Neural crest cell (in vitro differentiated cells): ENCODE measurements around the gene LEMD1. TPM values are rescaled to one million over a fixed set of nuclear protein-coding genes. Genes with fewer than 3 reads are reported as not detected.

Experiments used
- DNase-seq: peaks from one replicate; pipeline ENCODE4 v3.0.0; 2021; ENCODE audit warnings: low read depth, mixed read lengths, low spot score
- H3K27ac Mint-ChIP-seq: one replicate; pipeline ENCODE4 v1.8.0; 2021; ENCODE audit warnings: mild to moderate bottlenecking, mixed read lengths; ENCODE audit not compliant: unreplicated experiment
- H3K27me3 Mint-ChIP-seq: 2 replicates; pipeline ENCODE4 v1.8.0; 2021; ENCODE audit warnings: low read depth, mild to moderate bottlenecking, mixed read lengths
- H3K36me3 Mint-ChIP-seq: 2 replicates; pipeline ENCODE4 v1.8.0; 2021; ENCODE audit warnings: low read depth, mild to moderate bottlenecking, mixed read lengths
- H3K4me1 Mint-ChIP-seq: 2 replicates; pipeline ENCODE4 v1.8.0; 2021; ENCODE audit warnings: mixed read lengths
- H3K4me3 Mint-ChIP-seq: one replicate; pipeline ENCODE4 v1.8.0; 2021; ENCODE audit warnings: mild to moderate bottlenecking, mixed read lengths
- H3K9me3 Mint-ChIP-seq: 2 replicates; pipeline ENCODE4 v1.8.0; 2021; ENCODE audit warnings: mixed read lengths
- CTCF ChIP-seq: fragments of 200-600 bp; sonication (generic); conservative IDR thresholded peaks from 2 replicates; pipeline ENCODE4 v1.5.0; 2021; ENCODE audit warnings: antibody characterized with exemption, mild to moderate bottlenecking
- total RNA-seq: library from RNA; stranded (reverse); gene quantifications from 2 replicates; pipeline ENCODE4 v1.2.1, GENCODE V29; 2021

The LEMD1 gene
- total RNA-seq, 1 donor from 2014 or later, result 10.7 TPM

GRCh38 chr1:205430696-205431305 is 8.9 kb upstream of the LEMD1 start:
- peak overlapping the region; percentile 86 for H3K4me3 Mint-ChIP-seq
- no peak overlapping the region for H3K27ac Mint-ChIP-seq
- H3K27me3 Mint-ChIP-seq, result peaks cover 3% of the 10 kb centered on the region

GRCh38 chr1:205429762-205430695 is 8.2 kb upstream of the LEMD1 start:
- TF ChIP-seq CTCF, result no peak
- no peak overlapping the region for H3K27ac Mint-ChIP-seq
- peaks cover 3% of the 10 kb centered on the region for H3K27me3 Mint-ChIP-seq

More at GRCh38 chr1:205430696-205431305, 8.9 kb upstream of the LEMD1 start:
- Mint-ChIP-seq H3K36me3 (no peaks in the 10 kb centered on the region), H3K4me1 (peaks cover 30% of the 10 kb centered on the region), H3K9me3 (no peaks in the 10 kb centered on the region)
- TF ChIP-seq CTCF, result peak; percentile 93
- DNase-seq, result peak; percentile 76

GRCh38 chr1:205424901-205425600 is 3.2 kb upstream of the LEMD1 start:
- Mint-ChIP-seq H3K36me3 (no peaks in the 10 kb centered on the region), H3K9me3 (no peaks in the 10 kb centered on the region), H3K4me1 (peaks cover 12% of the 10 kb centered on the region), H3K27ac (no peak overlapping the region), H3K4me3 (no peak overlapping the region), H3K27me3 (peaks cover 6% of the 10 kb centered on the region)
- no peak for TF ChIP-seq CTCF
- no peak for DNase-seq

More at GRCh38 chr1:205429762-205430695, 8.2 kb upstream of the LEMD1 start:
- Mint-ChIP-seq H3K4me1 (peaks cover 22% of the 10 kb centered on the region), H3K36me3 (no peaks in the 10 kb centered on the region), H3K9me3 (no peaks in the 10 kb centered on the region), H3K4me3 (peak overlapping the region; percentile 86)
- DNase-seq, result no peak

- Mint-ChIP-seq H3K27me3 (peaks cover 6% of the 10 kb centered on the region), H3K4me3 (no peak overlapping the region), H3K36me3 (no peaks in the 10 kb centered on the region), H3K4me1 (peaks cover 10% of the 10 kb centered on the region), H3K9me3 (no peaks in the 10 kb centered on the region), H3K27ac (no peak overlapping the region)
- no peak for TF ChIP-seq CTCF
- DNase-seq, result no peak
Measured at GRCh38 chr1:205423814-205424399, 2.1 kb upstream of the LEMD1 start.

GRCh38 chr1:205422993-205423642 is 1.3 kb upstream of the LEMD1 start:
- no peaks in the 10 kb centered on the region for H3K36me3 Mint-ChIP-seq
- peaks cover 5% of the 10 kb centered on the region for H3K4me1 Mint-ChIP-seq

More at GRCh38 chr1:205422993-205423642, 1.3 kb upstream of the LEMD1 start:
- Mint-ChIP-seq H3K9me3 (no peaks in the 10 kb centered on the region), H3K27ac (no peak overlapping the region), H3K4me3 (no peak overlapping the region), H3K27me3 (peaks cover 4% of the 10 kb centered on the region)
- no peak for DNase-seq
- TF ChIP-seq CTCF, result no peak
